Endothelial cell (in vitro differentiated cells): ENCODE measurements around the gene FTCD. TPM values are rescaled to one million over a fixed set of nuclear protein-coding genes. Genes with fewer than 3 reads are reported as not detected.
"Not testable (repeated sequence)": the region's sequence is repeated elsewhere in the genome, so short reads cannot be mapped to it uniquely, and the experiment has no call there.

Source experiments
- DNase-seq: peaks from one replicate; pipeline ENCODE4 v3.0.0; 2021; ENCODE audit warnings: low spot score
- H3K27ac Mint-ChIP-seq: one replicate; pipeline ENCODE4 v1.8.0; 2021; ENCODE audit warnings: mixed read lengths, inconsistent platforms; ENCODE audit not compliant: unreplicated experiment
- H3K27me3 Mint-ChIP-seq: one replicate; pipeline ENCODE4 v1.8.0; 2021; ENCODE audit warnings: mild to moderate bottlenecking, moderate library complexity, mixed read lengths, inconsistent platforms; ENCODE audit not compliant: unreplicated experiment
- H3K36me3 Mint-ChIP-seq: one replicate; pipeline ENCODE4 v1.8.0; 2021; ENCODE audit warnings: mild to moderate bottlenecking, low read depth, mixed read lengths, inconsistent platforms; ENCODE audit not compliant: unreplicated experiment
- H3K4me1 Mint-ChIP-seq: one replicate; pipeline ENCODE4 v1.8.0; 2021; ENCODE audit warnings: mild to moderate bottlenecking, mixed read lengths, inconsistent platforms; ENCODE audit not compliant: unreplicated experiment
- H3K4me3 Mint-ChIP-seq: one replicate; pipeline ENCODE4 v1.8.0; 2021; ENCODE audit warnings: mild to moderate bottlenecking, mixed read lengths, inconsistent platforms; ENCODE audit not compliant: unreplicated experiment
- H3K9me3 Mint-ChIP-seq: one replicate; pipeline ENCODE4 v1.8.0; 2021; ENCODE audit warnings: mixed read lengths, inconsistent platforms; ENCODE audit not compliant: unreplicated experiment
- CTCF ChIP-seq: fragments of 200-600 bp; sonication (generic); IDR thresholded peaks from one replicate; pipeline ENCODE4 v1.5.0; 2021; ENCODE audit warnings: antibody characterized with exemption; ENCODE audit not compliant: unreplicated experiment
- total RNA-seq: library from RNA; stranded (reverse); fragmentation: NEBNext Ultra II Directional; extraction: Animal tissue kit (Norgen Biotek cat#: 25700); gene quantifications from one replicate; pipeline ENCODE4 v1.2.1, GENCODE V29; 2021; ENCODE audit not compliant: unreplicated experiment

The FTCD gene
- total RNA-seq, 1 donor from 2014 or later: 1.5 TPM

GRCh38 chr21:46172863-46173528 lies 17.6 kb upstream of the FTCD start:
- TF ChIP-seq CTCF: no peak
- peak overlapping the region; percentile 61 for H3K27ac Mint-ChIP-seq
- H3K27me3 Mint-ChIP-seq: peaks cover 7% of the 10 kb centered on the region
- no peaks in the 10 kb centered on the region for H3K9me3 Mint-ChIP-seq
- DNase-seq: no peak
- H3K4me3 Mint-ChIP-seq: no peak overlapping the region
- peaks cover 13% of the 10 kb centered on the region for H3K36me3 Mint-ChIP-seq
- peaks cover 4% of the 10 kb centered on the region for H3K4me1 Mint-ChIP-seq

GRCh38 chr21:46171996-46172862 lies 16.9 kb upstream of the FTCD start:
- H3K36me3 Mint-ChIP-seq: peaks cover 16% of the 10 kb centered on the region
- H3K4me1 Mint-ChIP-seq: peaks cover 4% of the 10 kb centered on the region
- DNase-seq: no peak
- no peak overlapping the region for H3K4me3 Mint-ChIP-seq
- no peaks in the 10 kb centered on the region for H3K9me3 Mint-ChIP-seq
- peaks cover 7% of the 10 kb centered on the region for H3K27me3 Mint-ChIP-seq
- peak overlapping the region; percentile 1 for H3K27ac Mint-ChIP-seq
- TF ChIP-seq CTCF: no peak

- H3K27me3 Mint-ChIP-seq: peaks cover 7% of the 10 kb centered on the region
- peaks cover 16% of the 10 kb centered on the region for H3K36me3 Mint-ChIP-seq
- TF ChIP-seq CTCF: no peak
- H3K27ac Mint-ChIP-seq: peak overlapping the region; percentile 1
- DNase-seq: no peak
- H3K4me3 Mint-ChIP-seq: no peak overlapping the region
- no peaks in the 10 kb centered on the region for H3K9me3 Mint-ChIP-seq
- H3K4me1 Mint-ChIP-seq: peaks cover 4% of the 10 kb centered on the region
Observed at GRCh38 chr21:46171585-46171984, 16.2 kb upstream of the FTCD start.

GRCh38 chr21:46170436-46171193 lies 15.2 kb upstream of the FTCD start:
- peak overlapping the region; percentile 73 for H3K4me3 Mint-ChIP-seq
- not testable (repeated sequence) for H3K4me1 Mint-ChIP-seq, H3K9me3 Mint-ChIP-seq, DNase-seq, H3K27me3 Mint-ChIP-seq
- H3K27ac Mint-ChIP-seq: peak overlapping the region; percentile 88
- peaks cover 16% of the 10 kb centered on the region for H3K36me3 Mint-ChIP-seq

GRCh38 chr21:46168659-46169386 lies 13.4 kb upstream of the FTCD start:
- H3K4me3 Mint-ChIP-seq: no peak overlapping the region
- H3K9me3 Mint-ChIP-seq: no peaks in the 10 kb centered on the region
- peaks cover 4% of the 10 kb centered on the region for H3K4me1 Mint-ChIP-seq
- peaks cover 8% of the 10 kb centered on the region for H3K27me3 Mint-ChIP-seq
- H3K27ac Mint-ChIP-seq: no peak overlapping the region
- peaks cover 16% of the 10 kb centered on the region for H3K36me3 Mint-ChIP-seq
- no peak for DNase-seq
- no peak for TF ChIP-seq CTCF
